K562 (cell line): ENCODE data around the gene PRKAR1B. TPM values are rescaled to one million over a fixed set of nuclear protein-coding genes. Genes with fewer than 3 reads are reported as not detected.

Source experiments
- ATAC-seq: fragments of 200-7000 bp; cut with Tn5 transposase; 3 replicates; pipeline ENCODE4 v1.9.1; 2020; ENCODE audit warnings: moderate library complexity
- BruUV-seq: library from RNA; stranded (reverse); fragments of 400-500 nt; replicated peaks from 2 replicates; lab custom pipeline; 2021; lab: Mats Ljungman, UMichigan
- CTCF ChIA-PET: fragments of 300-600 bp; formaldehyde crosslinking; extraction: SDS; loops from one replicate; lab custom pipeline; 2021; ENCODE audit warnings: low intra/inter-chr PET ratio; lab: Yijun Ruan, JAX
- POLR2A ChIA-PET: fragments of 300-600, 350-650 bp; sonication (Branson Sonifier 250); formaldehyde crosslinking; extraction: SDS; loops from one replicate; lab custom pipeline; 2021; ENCODE audit warnings: antibody characterized with exemption, inconsistent platforms; lab: Yijun Ruan, JAX
- DNase-seq, 4 experiments: peaks; one replicate each; pipeline versions ENCODE4 v3.0.0 to v3.0.0-alpha.2; 2011 to 2018; ENCODE audit warnings: low spot score in 3 of 4, mixed read lengths in 3 of 4; ENCODE audit errors: extremely low read depth in 1 of 4
- FAIRE-seq: peaks from 2 replicates; lab custom pipeline; 2011; peaks lifted over from hg19 to GRCh38; lab: Jason Lieb, UNC
- H2AFZ ChIP-seq: 2 replicates; pipeline ENCODE4 v1.6.0; 2011; ENCODE audit warnings: low read depth, low read length, control low read depth, inconsistent platforms
- H3K27ac ChIP-seq: fragments of 200-600 bp; 3 replicates; pipeline ENCODE4 v1.8.0; 2011; ENCODE audit warnings: low read depth, mild to moderate bottlenecking, control low read depth, inconsistent platforms, low read length, moderate library complexity, mixed read lengths; ENCODE audit errors: extremely low read depth
- H3K27me3 ChIP-seq, 2 experiments: fragments of 300-600 bp in 1 of 2; 2 replicates in 1 of 2; 3 replicates in 1 of 2; pipeline versions ENCODE4 v1.6.0 to v1.8.0; 2011; ENCODE audit warnings: inconsistent platforms in 2 of 2, low read length in 2 of 2, mild to moderate bottlenecking in 1 of 2, mixed read lengths in 1 of 2, moderate library complexity in 1 of 2; ENCODE audit not compliant: control insufficient read depth in 2 of 2, insufficient read depth in 2 of 2
- H3K36me3 ChIP-seq: fragments of 300-600 bp; 3 replicates; pipeline ENCODE4 v1.8.0; 2011; ENCODE audit warnings: mild to moderate bottlenecking, low read length, inconsistent platforms; ENCODE audit not compliant: control insufficient read depth, insufficient read depth
- H3K4me1 ChIP-seq, 2 experiments: fragments of 200-600 bp in 1 of 2; replicated peaks in 1 of 2; 2 replicates in 1 of 2; 3 replicates in 1 of 2; pipeline versions ENCODE4 v1.5.1 to v1.8.0; 2011; ENCODE audit warnings: inconsistent platforms in 2 of 2, low read length in 2 of 2, mild to moderate bottlenecking in 1 of 2, mixed read lengths in 1 of 2, moderate library complexity in 1 of 2; ENCODE audit not compliant: control insufficient read depth in 2 of 2, insufficient read depth in 2 of 2
- H3K4me2 ChIP-seq: 2 replicates; pipeline ENCODE4 v1.6.1; 2011; ENCODE audit warnings: low read length, control low read depth, inconsistent platforms, mixed read lengths; ENCODE audit not compliant: insufficient read depth
- H3K4me3 ChIP-seq: fragments of 200-600 bp; sonication (generic), shearing (Covaris generic); 2 replicates; pipeline ENCODE4 v1.5.1; 2016; ENCODE audit warnings: control low read depth, inconsistent platforms
- H3K79me2 ChIP-seq: fragments of 200-600 bp; 3 replicates; pipeline ENCODE4 v1.8.0; 2011; ENCODE audit warnings: low read length, inconsistent platforms; ENCODE audit not compliant: control insufficient read depth, insufficient read depth
- H3K9ac ChIP-seq, 2 experiments: 2 replicates each; pipeline versions ENCODE4 v1.6.0 to v1.6.1; 2011; ENCODE audit warnings: low read depth in 2 of 2, low read length in 2 of 2, control low read depth in 1 of 2, inconsistent platforms in 1 of 2, mild to moderate bottlenecking in 1 of 2, mixed read lengths in 1 of 2; ENCODE audit not compliant: insufficient read depth in 1 of 2
- H3K9me1 ChIP-seq: one replicate; pipeline ENCODE4 v1.6.0; 2011; ENCODE audit warnings: inconsistent platforms, mild to moderate bottlenecking, low read length, moderate library complexity; ENCODE audit not compliant: control insufficient read depth, insufficient read depth
- H3K9me3 ChIP-seq: replicated peaks from 2 replicates; pipeline ENCODE4 v1.5.1; 2011; ENCODE audit warnings: low read depth, low read length, inconsistent platforms; ENCODE audit not compliant: control insufficient read depth, insufficient read depth
- H4K20me1 ChIP-seq: replicated peaks from 2 replicates; pipeline ENCODE4 v1.6.1; 2011; ENCODE audit warnings: low read length, inconsistent platforms, mixed read lengths; ENCODE audit not compliant: control insufficient read depth, insufficient read depth
- EGR1 ChIP-seq: fragments of 450-650 bp; conservative IDR thresholded peaks from 2 replicates; pipeline ENCODE4 v1.6.1; 2017; ENCODE audit warnings: mild to moderate bottlenecking
- FOS ChIP-seq: IDR thresholded peaks from 3 replicates; pipeline ENCODE4 v1.6.1; 2011; ENCODE audit not compliant: insufficient read length; ENCODE audit errors: extremely low read depth
- L3MBTL2 ChIP-seq: fragments of 450-650 bp; IDR thresholded peaks from 2 replicates; pipeline ENCODE4 v1.6.1; 2016; ENCODE audit warnings: mild to moderate bottlenecking, moderate library complexity
- PHF20 ChIP-seq: fragments of 450-650 bp; IDR thresholded peaks from 2 replicates; pipeline ENCODE4 v1.6.1; 2018; ENCODE audit not compliant: partially characterized antibody
- TARDBP ChIP-seq: fragments of 450-650 bp; IDR thresholded peaks from 2 replicates; pipeline ENCODE4 v1.6.1; 2016
- ZNF561 ChIP-seq: fragments of 450-650 bp; formaldehyde crosslinking; conservative IDR thresholded peaks from 2 replicates; pipeline ENCODE4 v1.4.0; 2020; ENCODE audit warnings: mild to moderate bottlenecking, moderate library complexity
- WGBS: fragments of 100-300 bp; shearing (Covaris generic); methylation state at CpG from one replicate; pipeline ENCODE4 v1.1.6; 2016; ENCODE audit warnings: low coverage, mixed read lengths; ENCODE audit not compliant: insufficient coverage; ENCODE audit errors: missing lambda C conversion rate; 5-methylcytosine and 5-hydroxymethylcytosine counted together
- in situ Hi-C: fragments of 300-500 bp; cut with MboI; formaldehyde crosslinking; loops from 4 replicates; pipeline ENCODE4 v1.15.0; 2018; ENCODE audit warnings: inconsistent platforms, mixed read lengths
- intact Hi-C: fragments of 100-400 bp; cut with micrococcal nuclease; formaldehyde crosslinking; loops from 2 replicates; pipeline ENCODE4 v1.14.2; 2022
- polyA plus RNA-seq, 8 experiments: library from polyadenylated mRNA; depleted of rRNA in 4 of 8; stranded (reverse) in 5 of 8; unstranded in 3 of 8; fragments of >200 nt; fragmentation: Nextera tagmentation in 2 of 8; fragmentation: Illumina TruSeq in 1 of 8; extraction: Ambion mirVana in 2 of 8; extraction: Trizol in 1 of 8; gene quantifications; 2 replicates each; pipeline versions ENCODE4 v1.2.1 to v1.2.3, GENCODE V29; 2011 to 2014; ENCODE audit warnings: inconsistent platforms in 1 of 8, missing spikeins in 1 of 8
- total RNA-seq, 7 experiments: library from RNA; depleted of rRNA in 6 of 7; stranded (reverse); fragments of >200 nt in 6 of 7; fragmentation: Illumina TruSeq in 2 of 7; extraction: Trizol in 2 of 7; gene quantifications; 2 replicates each; pipeline versions ENCODE4 v1.2.1 to v1.2.3, GENCODE V29; 2011 to 2021; ENCODE audit warnings: low replicate concordance in 1 of 7
- TF ChIP-seq, protein P1 (sequence below), 2 experiments: fragments of 450-650 bp; IDR thresholded peaks; 2 replicates each; pipeline ENCODE4 v1.6.1; 2016
- TF ChIP-seq, protein P2 (sequence below): fragments of 450-650 bp; IDR thresholded peaks from 2 replicates; pipeline ENCODE4 v1.6.1; 2016; ENCODE audit warnings: mild to moderate bottlenecking, moderate library complexity

The PRKAR1B gene
- total and polyA plus RNA-seq, 9 of the 15 experiments (the other 6 are each of a cell fraction or from before 2014, with no cell fraction given): 0.99 to 30.5 (median 12.7) TPM

DNA sequence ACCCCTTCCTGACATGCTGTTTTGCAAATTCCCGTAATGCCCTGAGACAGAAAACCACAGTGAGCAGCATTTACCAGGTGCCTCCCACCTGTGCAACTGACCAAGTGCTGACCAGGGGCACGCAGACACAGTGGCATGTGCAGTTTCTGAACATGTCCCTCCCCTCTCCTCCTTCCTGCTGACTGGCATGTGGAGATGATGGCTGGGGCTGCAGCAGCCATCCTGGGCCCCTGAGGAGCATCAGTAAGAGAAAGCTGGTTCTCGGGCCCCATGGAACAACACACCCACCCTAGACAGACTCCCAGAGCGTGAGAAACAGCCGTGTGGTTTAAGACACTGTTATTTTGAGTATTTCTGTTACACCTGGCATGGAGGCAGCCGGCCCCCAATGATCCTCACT is 141.2 kb downstream of the PRKAR1B start (continued):
- TF ChIP-seq PHF20: peak; percentile 31
- TF ChIP-seq TARDBP: no peak
- TF ChIP-seq, protein P1, sequence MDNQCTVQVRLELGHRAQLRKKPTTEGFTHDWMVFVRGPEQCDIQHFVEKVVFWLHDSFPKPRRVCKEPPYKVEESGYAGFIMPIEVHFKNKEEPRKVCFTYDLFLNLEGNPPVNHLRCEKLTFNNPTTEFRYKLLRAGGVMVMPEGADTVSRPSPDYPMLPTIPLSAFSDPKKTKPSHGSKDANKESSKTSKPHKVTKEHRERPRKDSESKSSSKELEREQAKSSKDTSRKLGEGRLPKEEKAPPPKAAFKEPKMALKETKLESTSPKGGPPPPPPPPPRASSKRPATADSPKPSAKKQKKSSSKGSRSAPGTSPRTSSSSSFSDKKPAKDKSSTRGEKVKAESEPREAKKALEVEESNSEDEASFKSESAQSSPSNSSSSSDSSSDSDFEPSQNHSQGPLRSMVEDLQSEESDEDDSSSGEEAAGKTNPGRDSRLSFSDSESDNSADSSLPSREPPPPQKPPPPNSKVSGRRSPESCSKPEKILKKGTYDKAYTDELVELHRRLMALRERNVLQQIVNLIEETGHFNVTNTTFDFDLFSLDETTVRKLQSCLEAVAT (IDR thresholded peaks at IDR 0.05): no peak
- no peak for TF ChIP-seq ZNF561 (CRISPR knock-in tag)

DNA sequence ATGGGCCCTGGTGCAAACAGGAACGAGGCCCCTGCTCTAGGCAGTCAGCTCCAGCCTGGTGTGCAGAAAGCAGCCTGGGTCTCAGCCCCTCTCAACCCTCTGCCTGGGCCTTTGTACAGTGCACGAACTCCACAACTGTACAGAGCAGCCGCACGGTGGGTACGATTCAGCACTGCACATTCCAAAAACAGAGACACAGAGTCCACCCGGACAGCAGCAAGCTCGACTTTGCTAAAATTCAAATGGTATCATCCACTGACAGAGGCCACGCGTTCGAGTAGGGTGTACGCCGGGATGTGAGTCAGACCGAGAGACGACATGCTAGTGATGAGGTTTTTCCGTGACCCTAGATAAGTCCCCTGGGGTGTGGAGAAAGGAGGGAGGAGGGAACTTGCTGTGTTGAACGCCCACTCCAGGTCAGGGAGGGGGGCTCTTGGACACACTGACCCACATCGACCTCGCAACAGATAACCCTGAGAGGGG is 141.8 kb downstream of the PRKAR1B start:
- no peak overlapping the region for H3K4me3 ChIP-seq
- DNase-seq (peak; percentile 67 to 91 (median 78)), ATAC-seq (peak; percentile 96), FAIRE-seq (peak; percentile 98)
- no TSS peak for BruUV-seq
- H3K9ac ChIP-seq: peak overlapping the region; percentile 49 to 85
- in situ Hi-C loops (no loop called here), intact Hi-C loops (no loop called here)
- peaks cover 11 to 36% of the 10 kb centered on the region in 2 experiments; a peak in 4 of 5 replicates for H3K4me1 ChIP-seq
- peak overlapping the region; percentile 86 for H3K27ac ChIP-seq
- CTCF ChIA-PET: no interaction called here
- peak overlapping the region; percentile 69 for H3K4me2 ChIP-seq
- no peaks in the 10 kb centered on the region for H3K9me1 ChIP-seq
- 20% methylated on average over 17 of the region's 18 CpGs for WGBS
- no peaks in the 10 kb centered on the region for H4K20me1 ChIP-seq
- H3K79me2 ChIP-seq: no peaks in the 10 kb centered on the region
- H3K9me3 ChIP-seq: peaks cover 10% of the 10 kb centered on the region; the same call in 1 of the 2 replicates
- peaks cover 40% of the 10 kb centered on the region for H3K36me3 ChIP-seq
- POLR2A ChIA-PET: interaction anchor here (0.6 to 1.2 kb wide), 2 partner anchors 14 to 16 kb away, joined by 3 to 6 read pairs; no protein-coding TSS in a partner anchor
- H2AFZ ChIP-seq: peak overlapping the region; percentile 82
- H3K27me3 ChIP-seq: no peaks in the 10 kb centered on the region
- TF ChIP-seq, protein P2, sequence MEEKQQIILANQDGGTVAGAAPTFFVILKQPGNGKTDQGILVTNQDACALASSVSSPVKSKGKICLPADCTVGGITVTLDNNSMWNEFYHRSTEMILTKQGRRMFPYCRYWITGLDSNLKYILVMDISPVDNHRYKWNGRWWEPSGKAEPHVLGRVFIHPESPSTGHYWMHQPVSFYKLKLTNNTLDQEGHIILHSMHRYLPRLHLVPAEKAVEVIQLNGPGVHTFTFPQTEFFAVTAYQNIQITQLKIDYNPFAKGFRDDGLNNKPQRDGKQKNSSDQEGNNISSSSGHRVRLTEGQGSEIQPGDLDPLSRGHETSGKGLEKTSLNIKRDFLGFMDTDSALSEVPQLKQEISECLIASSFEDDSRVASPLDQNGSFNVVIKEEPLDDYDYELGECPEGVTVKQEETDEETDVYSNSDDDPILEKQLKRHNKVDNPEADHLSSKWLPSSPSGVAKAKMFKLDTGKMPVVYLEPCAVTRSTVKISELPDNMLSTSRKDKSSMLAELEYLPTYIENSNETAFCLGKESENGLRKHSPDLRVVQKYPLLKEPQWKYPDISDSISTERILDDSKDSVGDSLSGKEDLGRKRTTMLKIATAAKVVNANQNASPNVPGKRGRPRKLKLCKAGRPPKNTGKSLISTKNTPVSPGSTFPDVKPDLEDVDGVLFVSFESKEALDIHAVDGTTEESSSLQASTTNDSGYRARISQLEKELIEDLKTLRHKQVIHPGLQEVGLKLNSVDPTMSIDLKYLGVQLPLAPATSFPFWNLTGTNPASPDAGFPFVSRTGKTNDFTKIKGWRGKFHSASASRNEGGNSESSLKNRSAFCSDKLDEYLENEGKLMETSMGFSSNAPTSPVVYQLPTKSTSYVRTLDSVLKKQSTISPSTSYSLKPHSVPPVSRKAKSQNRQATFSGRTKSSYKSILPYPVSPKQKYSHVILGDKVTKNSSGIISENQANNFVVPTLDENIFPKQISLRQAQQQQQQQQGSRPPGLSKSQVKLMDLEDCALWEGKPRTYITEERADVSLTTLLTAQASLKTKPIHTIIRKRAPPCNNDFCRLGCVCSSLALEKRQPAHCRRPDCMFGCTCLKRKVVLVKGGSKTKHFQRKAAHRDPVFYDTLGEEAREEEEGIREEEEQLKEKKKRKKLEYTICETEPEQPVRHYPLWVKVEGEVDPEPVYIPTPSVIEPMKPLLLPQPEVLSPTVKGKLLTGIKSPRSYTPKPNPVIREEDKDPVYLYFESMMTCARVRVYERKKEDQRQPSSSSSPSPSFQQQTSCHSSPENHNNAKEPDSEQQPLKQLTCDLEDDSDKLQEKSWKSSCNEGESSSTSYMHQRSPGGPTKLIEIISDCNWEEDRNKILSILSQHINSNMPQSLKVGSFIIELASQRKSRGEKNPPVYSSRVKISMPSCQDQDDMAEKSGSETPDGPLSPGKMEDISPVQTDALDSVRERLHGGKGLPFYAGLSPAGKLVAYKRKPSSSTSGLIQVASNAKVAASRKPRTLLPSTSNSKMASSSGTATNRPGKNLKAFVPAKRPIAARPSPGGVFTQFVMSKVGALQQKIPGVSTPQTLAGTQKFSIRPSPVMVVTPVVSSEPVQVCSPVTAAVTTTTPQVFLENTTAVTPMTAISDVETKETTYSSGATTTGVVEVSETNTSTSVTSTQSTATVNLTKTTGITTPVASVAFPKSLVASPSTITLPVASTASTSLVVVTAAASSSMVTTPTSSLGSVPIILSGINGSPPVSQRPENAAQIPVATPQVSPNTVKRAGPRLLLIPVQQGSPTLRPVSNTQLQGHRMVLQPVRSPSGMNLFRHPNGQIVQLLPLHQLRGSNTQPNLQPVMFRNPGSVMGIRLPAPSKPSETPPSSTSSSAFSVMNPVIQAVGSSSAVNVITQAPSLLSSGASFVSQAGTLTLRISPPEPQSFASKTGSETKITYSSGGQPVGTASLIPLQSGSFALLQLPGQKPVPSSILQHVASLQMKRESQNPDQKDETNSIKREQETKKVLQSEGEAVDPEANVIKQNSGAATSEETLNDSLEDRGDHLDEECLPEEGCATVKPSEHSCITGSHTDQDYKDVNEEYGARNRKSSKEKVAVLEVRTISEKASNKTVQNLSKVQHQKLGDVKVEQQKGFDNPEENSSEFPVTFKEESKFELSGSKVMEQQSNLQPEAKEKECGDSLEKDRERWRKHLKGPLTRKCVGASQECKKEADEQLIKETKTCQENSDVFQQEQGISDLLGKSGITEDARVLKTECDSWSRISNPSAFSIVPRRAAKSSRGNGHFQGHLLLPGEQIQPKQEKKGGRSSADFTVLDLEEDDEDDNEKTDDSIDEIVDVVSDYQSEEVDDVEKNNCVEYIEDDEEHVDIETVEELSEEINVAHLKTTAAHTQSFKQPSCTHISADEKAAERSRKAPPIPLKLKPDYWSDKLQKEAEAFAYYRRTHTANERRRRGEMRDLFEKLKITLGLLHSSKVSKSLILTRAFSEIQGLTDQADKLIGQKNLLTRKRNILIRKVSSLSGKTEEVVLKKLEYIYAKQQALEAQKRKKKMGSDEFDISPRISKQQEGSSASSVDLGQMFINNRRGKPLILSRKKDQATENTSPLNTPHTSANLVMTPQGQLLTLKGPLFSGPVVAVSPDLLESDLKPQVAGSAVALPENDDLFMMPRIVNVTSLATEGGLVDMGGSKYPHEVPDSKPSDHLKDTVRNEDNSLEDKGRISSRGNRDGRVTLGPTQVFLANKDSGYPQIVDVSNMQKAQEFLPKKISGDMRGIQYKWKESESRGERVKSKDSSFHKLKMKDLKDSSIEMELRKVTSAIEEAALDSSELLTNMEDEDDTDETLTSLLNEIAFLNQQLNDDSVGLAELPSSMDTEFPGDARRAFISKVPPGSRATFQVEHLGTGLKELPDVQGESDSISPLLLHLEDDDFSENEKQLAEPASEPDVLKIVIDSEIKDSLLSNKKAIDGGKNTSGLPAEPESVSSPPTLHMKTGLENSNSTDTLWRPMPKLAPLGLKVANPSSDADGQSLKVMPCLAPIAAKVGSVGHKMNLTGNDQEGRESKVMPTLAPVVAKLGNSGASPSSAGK: peak; percentile 50; the same call in 1 of the 2 replicates
- TF ChIP-seq EGR1: peak; percentile 86
- peak; percentile 64 for TF ChIP-seq FOS
- peak; percentile 34; the same call in 1 of the 2 replicates for TF ChIP-seq L3MBTL2
